ENCODE results near the gene PARD3B. TPM values are rescaled to one million over a fixed set of nuclear protein-coding genes. Genes with fewer than 3 reads are reported as not detected.

Gene PARD3B
- polyA plus RNA-seq, 1 donor: 14.0 TPM

GRCh38 chr2:205565142-205565522, 1019.9 kb downstream of the PARD3B start:
- no peaks in the 10 kb centered on the region for H3K36me3 ChIP-seq (ENCODE audit: control insufficient read depth, insufficient read depth, low read length)
- no peak overlapping the region for H3K27ac ChIP-seq (ENCODE audit: low read length)
- no peak overlapping the region for H3K4me3 ChIP-seq (ENCODE audit: low read length)
- DNase-seq: no peak
- WGBS (ENCODE audit: insufficient coverage, low lambda C conversion rate): no CpG with 5 or more reads among the region's 2 CpGs
- H3K4me1 ChIP-seq (ENCODE audit: control insufficient read depth, insufficient read depth, low read length): no peaks in the 10 kb centered on the region
- no peaks in the 10 kb centered on the region for H3K27me3 ChIP-seq (ENCODE audit: control insufficient read depth, insufficient read depth, low read length)
- H3K9me3 ChIP-seq (ENCODE audit: control insufficient read depth, low read depth, low read length): no peaks in the 10 kb centered on the region

- Histone ChIP-seq H3K36me3 (ENCODE audit: control insufficient read depth, insufficient read depth, low read length) (no peaks in the 10 kb centered on the region), H3K4me3 (ENCODE audit: low read length) (no peak overlapping the region), H3K27ac (ENCODE audit: low read length) (no peak overlapping the region), H3K4me1 (ENCODE audit: control insufficient read depth, insufficient read depth, low read length) (no peaks in the 10 kb centered on the region), H3K9me3 (ENCODE audit: control insufficient read depth, low read depth, low read length) (no peaks in the 10 kb centered on the region), H3K27me3 (ENCODE audit: control insufficient read depth, insufficient read depth, low read length) (no peaks in the 10 kb centered on the region)
- 53% methylated on average over 3 of the region's 6 CpGs for WGBS (ENCODE audit: insufficient coverage, low lambda C conversion rate)
- no peak for DNase-seq
These were observed 1021.4 kb downstream of the PARD3B start for GRCh38 chr2:205566606-205567168.

DNA sequence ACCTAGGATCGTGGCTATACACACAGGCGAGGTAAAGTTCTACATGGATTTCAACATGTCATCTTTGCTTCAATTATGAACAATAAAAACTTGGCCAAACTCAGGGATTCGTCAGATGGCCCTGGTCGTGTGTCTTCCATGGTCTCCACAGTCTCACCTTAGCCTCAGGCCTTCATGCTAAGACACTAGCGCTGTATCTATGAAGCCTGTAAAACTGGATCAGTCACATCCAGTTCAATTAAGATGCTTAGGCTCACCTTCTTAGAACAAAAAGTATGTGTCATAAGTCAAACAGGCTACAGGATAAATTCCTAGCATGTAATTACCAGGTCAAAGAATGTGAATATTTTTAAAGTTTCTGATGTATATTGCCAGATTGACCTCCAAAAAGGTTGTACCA, 1023.3 kb downstream of the PARD3B start:
- no peaks in the 10 kb centered on the region for H3K27me3 ChIP-seq (ENCODE audit: control insufficient read depth, insufficient read depth, low read length)
- no peaks in the 10 kb centered on the region for H3K36me3 ChIP-seq (ENCODE audit: control insufficient read depth, insufficient read depth, low read length)
- WGBS (ENCODE audit: insufficient coverage, low lambda C conversion rate): no CpG with 5 or more reads among the region's 5 CpGs
- no peak for DNase-seq
- no peak overlapping the region for H3K27ac ChIP-seq (ENCODE audit: low read length)
- no peak overlapping the region for H3K4me3 ChIP-seq (ENCODE audit: low read length)
- H3K9me3 ChIP-seq (ENCODE audit: control insufficient read depth, low read depth, low read length): no peaks in the 10 kb centered on the region
- no peaks in the 10 kb centered on the region for H3K4me1 ChIP-seq (ENCODE audit: control insufficient read depth, insufficient read depth, low read length)

- no peak overlapping the region for H3K4me3 ChIP-seq (ENCODE audit: low read length)
- H3K27me3 ChIP-seq (ENCODE audit: control insufficient read depth, insufficient read depth, low read length): no peaks in the 10 kb centered on the region
- H3K36me3 ChIP-seq (ENCODE audit: control insufficient read depth, insufficient read depth, low read length): no peaks in the 10 kb centered on the region
- WGBS (ENCODE audit: insufficient coverage, low lambda C conversion rate): 80% methylated on average over 2 of the region's 6 CpGs
- DNase-seq: no peak
- no peaks in the 10 kb centered on the region for H3K4me1 ChIP-seq (ENCODE audit: control insufficient read depth, insufficient read depth, low read length)
- no peaks in the 10 kb centered on the region for H3K9me3 ChIP-seq (ENCODE audit: control insufficient read depth, low read depth, low read length)
- no peak overlapping the region for H3K27ac ChIP-seq (ENCODE audit: low read length)
These were observed 1025.4 kb downstream of the PARD3B start for GRCh38 chr2:205570648-205571047.

DNA sequence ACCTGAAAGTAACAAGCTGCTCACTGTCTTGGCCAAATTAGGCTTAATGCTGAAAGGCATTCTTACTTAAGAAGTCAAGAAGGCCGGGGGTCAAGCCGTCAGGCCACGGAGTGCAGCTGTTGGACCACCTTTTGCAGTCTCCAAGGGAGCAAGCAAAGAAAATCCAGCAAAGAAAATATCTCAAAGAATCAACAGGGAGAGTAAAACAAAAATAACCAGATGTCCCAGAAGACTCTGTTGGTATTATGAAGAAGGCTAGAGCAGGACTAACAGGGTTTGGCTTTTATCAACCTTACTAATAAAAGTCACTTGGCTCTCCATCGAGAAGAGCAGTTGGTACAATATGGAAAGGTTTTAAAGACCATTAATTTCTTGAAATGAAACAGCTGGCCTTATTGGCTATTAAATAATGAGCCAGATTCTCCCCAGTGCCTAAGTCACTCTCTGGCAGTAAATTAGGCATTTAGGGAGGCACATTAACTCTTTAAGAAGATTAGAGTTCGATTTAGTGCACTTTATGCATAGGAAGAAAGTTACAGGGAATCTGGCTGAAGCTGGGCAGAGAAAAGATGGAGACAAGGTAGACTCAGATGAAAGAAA, 1026.2 kb downstream of the PARD3B start:
- no peak overlapping the region for H3K27ac ChIP-seq (ENCODE audit: low read length)
- no peaks in the 10 kb centered on the region for H3K27me3 ChIP-seq (ENCODE audit: control insufficient read depth, insufficient read depth, low read length)
- no peaks in the 10 kb centered on the region for H3K4me1 ChIP-seq (ENCODE audit: control insufficient read depth, insufficient read depth, low read length)
- no peak for DNase-seq
- no peaks in the 10 kb centered on the region for H3K36me3 ChIP-seq (ENCODE audit: control insufficient read depth, insufficient read depth, low read length)
- no peak overlapping the region for H3K4me3 ChIP-seq (ENCODE audit: low read length)
- H3K9me3 ChIP-seq (ENCODE audit: control insufficient read depth, low read depth, low read length): no peaks in the 10 kb centered on the region
- WGBS (ENCODE audit: insufficient coverage, low lambda C conversion rate): no CpG with 5 or more reads among the region's 5 CpGs

DNA sequence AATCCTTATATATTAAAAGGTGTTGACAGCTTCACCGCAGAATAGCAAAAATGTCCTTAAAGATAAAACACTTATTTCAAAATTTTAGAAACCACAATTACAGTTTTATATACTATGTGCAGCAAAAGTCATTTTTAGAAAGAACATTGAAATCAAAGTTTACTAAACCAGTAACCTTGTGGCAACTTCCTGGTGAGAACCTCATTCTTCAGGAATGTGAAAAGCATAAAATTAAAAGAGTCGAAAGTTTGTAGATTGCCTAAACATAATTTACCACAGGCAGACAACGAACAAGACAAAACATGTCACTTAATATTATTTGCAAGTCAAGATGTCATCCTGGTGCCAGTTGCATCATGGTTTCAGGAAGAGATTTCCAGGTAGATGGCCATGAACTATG, 1028.7 kb downstream of the PARD3B start:
- H3K27ac ChIP-seq (ENCODE audit: low read length): no peak overlapping the region
- H3K27me3 ChIP-seq (ENCODE audit: control insufficient read depth, insufficient read depth, low read length): no peaks in the 10 kb centered on the region
- H3K9me3 ChIP-seq (ENCODE audit: control insufficient read depth, low read depth, low read length): no peaks in the 10 kb centered on the region
- WGBS (ENCODE audit: insufficient coverage, low lambda C conversion rate): 90% methylated on average over 2 of the region's 3 CpGs
- no peak overlapping the region for H3K4me3 ChIP-seq (ENCODE audit: low read length)
- no peaks in the 10 kb centered on the region for H3K4me1 ChIP-seq (ENCODE audit: control insufficient read depth, insufficient read depth, low read length)
- no peak for DNase-seq
- no peaks in the 10 kb centered on the region for H3K36me3 ChIP-seq (ENCODE audit: control insufficient read depth, insufficient read depth, low read length)

DNA sequence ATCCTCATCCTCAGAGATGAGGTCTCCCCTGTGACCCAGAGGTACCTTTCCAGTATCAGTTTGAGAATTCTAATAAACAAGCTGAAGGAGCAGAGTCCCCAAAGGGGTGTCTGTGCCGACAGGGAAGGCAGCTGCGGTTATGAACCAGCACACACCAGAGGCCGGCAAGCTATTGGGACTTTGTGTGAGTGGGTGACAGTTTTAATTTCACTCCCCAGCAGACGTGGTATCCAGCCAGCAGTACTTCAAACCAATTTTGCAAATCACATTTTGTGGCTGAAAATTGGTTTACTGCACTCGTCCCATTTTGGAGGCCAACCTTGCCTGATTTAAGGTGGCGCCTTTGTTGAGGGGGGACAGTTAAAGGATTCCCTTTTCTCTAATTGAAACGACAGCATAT, 1034.1 kb downstream of the PARD3B start:
- WGBS (ENCODE audit: insufficient coverage, low lambda C conversion rate): no CpG with 5 or more reads among the region's 7 CpGs

DNA sequence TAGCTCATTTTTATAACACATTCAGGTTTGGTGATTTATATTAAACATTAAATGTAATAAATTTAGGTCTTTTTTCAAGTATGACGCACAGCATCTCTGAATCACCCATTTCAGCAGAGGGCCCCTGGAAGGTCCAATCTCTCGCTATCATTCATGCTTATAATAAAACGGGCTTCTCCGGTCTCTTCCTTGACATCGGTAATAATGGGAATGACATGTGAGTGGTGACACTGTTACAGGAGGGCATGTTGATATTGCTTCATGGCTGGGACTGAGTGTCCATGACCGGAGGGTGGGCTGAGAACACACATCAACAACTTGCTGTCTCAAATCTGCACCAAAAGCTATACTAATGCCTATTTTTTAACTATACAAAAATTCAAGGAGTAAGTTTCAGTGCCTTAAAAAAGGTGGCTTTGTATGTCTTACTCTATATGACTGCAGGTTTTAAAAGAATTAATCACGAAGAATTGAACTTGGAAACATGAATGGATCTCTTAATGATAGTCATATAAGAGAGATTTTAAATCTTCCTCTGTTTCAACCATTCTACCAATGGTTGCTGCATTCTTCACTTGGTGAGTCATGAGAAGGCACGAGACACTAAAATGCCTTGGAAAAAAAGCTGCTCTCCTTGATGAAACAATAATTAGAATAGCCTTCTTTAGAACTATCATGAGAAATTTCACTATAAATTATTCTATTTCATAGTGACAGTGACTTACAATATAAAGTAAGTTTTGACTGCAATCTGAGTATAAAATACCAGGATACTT, 1035.1 kb downstream of the PARD3B start:
- DNase-seq: no peak
- Histone ChIP-seq H3K27ac (ENCODE audit: low read length) (no peak overlapping the region), H3K9me3 (ENCODE audit: control insufficient read depth, low read depth, low read length) (no peaks in the 10 kb centered on the region), H3K4me1 (ENCODE audit: control insufficient read depth, insufficient read depth, low read length) (no peaks in the 10 kb centered on the region), H3K4me3 (ENCODE audit: low read length) (no peak overlapping the region), H3K27me3 (ENCODE audit: control insufficient read depth, insufficient read depth, low read length) (no peaks in the 10 kb centered on the region), H3K36me3 (ENCODE audit: control insufficient read depth, insufficient read depth, low read length) (no peaks in the 10 kb centered on the region)
- WGBS (ENCODE audit: insufficient coverage, low lambda C conversion rate): 100% methylated on average over 1 of the region's 8 CpGs

More for the DNA sequence above, 1034.1 kb downstream of the PARD3B start:
- Histone ChIP-seq H3K9me3 (ENCODE audit: control insufficient read depth, low read depth, low read length) (no peaks in the 10 kb centered on the region), H3K4me3 (ENCODE audit: low read length) (no peak overlapping the region), H3K27me3 (ENCODE audit: control insufficient read depth, insufficient read depth, low read length) (no peaks in the 10 kb centered on the region), H3K36me3 (ENCODE audit: control insufficient read depth, insufficient read depth, low read length) (no peaks in the 10 kb centered on the region), H3K27ac (ENCODE audit: low read length) (no peak overlapping the region), H3K4me1 (ENCODE audit: control insufficient read depth, insufficient read depth, low read length) (no peaks in the 10 kb centered on the region)
- no peak for DNase-seq

DNA sequence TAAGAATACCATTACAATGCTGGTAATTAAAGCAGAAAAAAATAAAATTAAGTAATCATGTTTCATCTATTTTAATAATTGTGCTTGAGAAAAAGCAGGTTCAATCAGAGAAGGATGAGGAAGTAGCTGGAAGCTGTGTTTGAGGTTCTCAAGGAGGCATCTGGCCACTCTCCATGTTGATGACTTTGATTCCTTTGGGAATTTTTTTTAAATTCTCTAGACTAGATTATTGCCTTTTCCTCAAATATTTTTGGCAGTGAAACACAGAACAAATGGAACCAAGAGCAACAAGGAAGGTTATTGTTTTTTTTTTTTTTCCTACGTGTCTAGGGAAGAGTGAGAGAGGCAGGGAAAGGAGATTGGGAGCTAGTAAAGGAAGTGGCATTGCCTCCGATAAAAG, 1037.1 kb downstream of the PARD3B start:
- Histone ChIP-seq H3K4me3 (ENCODE audit: low read length) (no peak overlapping the region), H3K27me3 (ENCODE audit: control insufficient read depth, insufficient read depth, low read length) (no peaks in the 10 kb centered on the region), H3K4me1 (ENCODE audit: control insufficient read depth, insufficient read depth, low read length) (no peaks in the 10 kb centered on the region), H3K9me3 (ENCODE audit: control insufficient read depth, low read depth, low read length) (no peaks in the 10 kb centered on the region), H3K27ac (ENCODE audit: low read length) (no peak overlapping the region), H3K36me3 (ENCODE audit: control insufficient read depth, insufficient read depth, low read length) (no peaks in the 10 kb centered on the region)
- DNase-seq: no peak
- no CpG with 5 or more reads among the region's 2 CpGs for WGBS (ENCODE audit: insufficient coverage, low lambda C conversion rate)

DNA sequence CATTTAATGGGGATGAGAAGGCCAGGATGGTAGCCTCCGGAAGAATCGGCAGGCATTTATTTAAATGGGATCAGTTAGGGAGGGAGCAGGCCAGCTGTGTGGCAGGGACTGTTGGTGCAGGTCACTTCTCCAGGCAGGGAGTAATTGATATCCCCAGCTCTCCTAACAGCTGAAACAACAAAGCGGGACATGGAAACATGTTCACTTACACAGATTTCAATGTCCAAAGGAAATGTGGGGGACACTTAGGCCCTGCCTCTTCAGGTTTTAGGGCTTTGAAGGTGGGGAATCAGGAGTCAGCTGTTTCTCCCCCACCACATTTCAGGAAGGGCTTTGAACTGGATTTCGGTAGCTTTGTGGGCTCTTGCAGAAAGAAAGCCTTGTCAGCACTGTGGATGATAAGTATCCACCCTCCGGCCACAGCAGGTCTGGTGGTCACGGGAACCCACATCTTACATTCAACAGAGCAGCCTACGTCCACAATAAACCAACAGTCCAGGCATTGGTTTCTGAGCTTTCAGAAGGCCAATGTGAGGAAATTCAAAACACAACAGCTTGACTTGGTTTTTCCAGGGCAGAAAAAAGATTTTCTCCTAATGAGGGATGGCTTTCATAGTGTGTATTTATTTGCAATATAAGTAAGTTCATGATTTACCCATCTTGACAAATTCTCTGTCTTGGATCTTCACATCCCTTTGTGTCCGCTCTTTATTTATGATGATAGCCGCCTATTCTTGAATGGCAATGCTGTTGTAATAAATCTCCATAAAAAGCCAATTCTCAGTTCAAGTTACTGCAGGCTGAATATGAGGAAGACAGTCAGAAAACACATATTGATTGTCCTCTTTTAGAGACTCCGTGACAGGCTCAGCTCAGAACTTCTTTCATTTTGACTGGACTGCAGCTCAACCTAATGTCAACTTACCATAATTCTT, 1040.4 kb downstream of the PARD3B start:
- H3K27ac ChIP-seq (ENCODE audit: low read length): no peak overlapping the region
- no peaks in the 10 kb centered on the region for H3K36me3 ChIP-seq (ENCODE audit: control insufficient read depth, insufficient read depth, low read length)
- no peak for DNase-seq
- no peak overlapping the region for H3K4me3 ChIP-seq (ENCODE audit: low read length)
- no peaks in the 10 kb centered on the region for H3K27me3 ChIP-seq (ENCODE audit: control insufficient read depth, insufficient read depth, low read length)
- WGBS (ENCODE audit: insufficient coverage, low lambda C conversion rate): no CpG with 5 or more reads among the region's 10 CpGs
- H3K4me1 ChIP-seq (ENCODE audit: control insufficient read depth, insufficient read depth, low read length): no peaks in the 10 kb centered on the region
- H3K9me3 ChIP-seq (ENCODE audit: control insufficient read depth, low read depth, low read length): no peaks in the 10 kb centered on the region

All from large intestine (tissue), 3 donors.